NCI-H1417 treated with DMSO at 0.1 percent for 48 hours (cell line): Measurements from ENCODE around the gene ZNF214.
"Not testable (repeated sequence)": the region's sequence is repeated elsewhere in the genome, so short reads cannot be mapped to it uniquely, and the experiment has no call there.

Experiments used
- DNase-seq: peaks from one replicate; lab custom pipeline; 2025; lab: John Stamatoyannopoulos, UW

The ZNF214 gene

DNA sequence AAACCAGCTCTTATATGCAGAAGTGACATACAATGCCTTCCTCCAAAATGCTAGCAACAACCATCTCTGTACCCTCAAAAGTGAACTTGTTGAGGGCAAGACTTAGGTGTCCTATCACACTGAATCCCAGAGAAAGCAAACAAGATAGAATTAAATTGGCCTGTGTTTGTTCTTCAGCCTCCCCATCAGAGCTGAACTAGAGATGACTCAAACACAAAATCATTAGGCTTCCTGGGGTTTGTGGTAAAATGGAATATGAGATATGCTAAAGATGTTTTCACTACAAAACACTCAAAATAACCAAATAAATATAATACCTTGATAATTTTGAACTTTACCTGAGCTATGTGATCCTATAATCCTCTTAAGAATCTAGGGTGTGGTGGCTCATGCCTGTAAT is 31.6 kb downstream of the ZNF214 start:
- no peak for DNase-seq

DNA sequence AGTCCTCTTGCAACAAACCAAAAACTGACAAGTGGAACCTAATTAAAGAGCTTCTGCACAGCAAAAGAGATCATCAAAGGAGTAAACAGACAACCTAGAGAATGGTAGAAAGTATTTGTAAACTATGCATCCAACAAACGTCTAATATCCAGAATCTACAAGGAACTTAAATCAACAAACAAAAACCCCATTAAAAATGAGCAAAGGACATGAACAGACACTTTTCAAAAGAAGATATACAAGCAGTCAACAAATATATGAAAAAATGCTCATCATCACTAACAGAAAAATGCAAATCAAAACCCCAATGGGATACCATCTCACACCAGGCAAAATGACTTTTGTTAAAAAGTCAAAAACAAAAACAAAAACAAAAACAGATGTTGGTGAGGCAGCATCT is 33.7 kb downstream of the ZNF214 start:
- no peak for DNase-seq

DNA sequence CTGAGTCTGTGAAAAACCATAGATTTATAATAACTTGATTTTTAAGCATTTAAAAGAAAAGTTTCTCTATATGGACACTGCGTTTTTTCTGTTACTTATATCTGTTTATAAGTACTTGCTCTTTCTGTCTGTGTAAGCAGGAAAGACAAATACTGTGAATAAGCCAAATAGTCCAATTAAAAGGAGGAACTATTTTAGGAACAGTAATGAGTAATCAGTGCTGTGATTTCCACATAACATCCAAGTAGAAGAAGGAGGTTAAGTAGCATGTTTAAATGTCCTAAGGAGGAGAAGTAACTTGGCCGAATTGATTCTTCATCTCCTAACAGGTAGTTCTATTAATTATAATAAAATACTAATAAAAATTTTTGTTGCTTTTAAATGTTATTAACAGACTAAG is 40.8 kb downstream of the ZNF214 start:
- no peak for DNase-seq

DNA sequence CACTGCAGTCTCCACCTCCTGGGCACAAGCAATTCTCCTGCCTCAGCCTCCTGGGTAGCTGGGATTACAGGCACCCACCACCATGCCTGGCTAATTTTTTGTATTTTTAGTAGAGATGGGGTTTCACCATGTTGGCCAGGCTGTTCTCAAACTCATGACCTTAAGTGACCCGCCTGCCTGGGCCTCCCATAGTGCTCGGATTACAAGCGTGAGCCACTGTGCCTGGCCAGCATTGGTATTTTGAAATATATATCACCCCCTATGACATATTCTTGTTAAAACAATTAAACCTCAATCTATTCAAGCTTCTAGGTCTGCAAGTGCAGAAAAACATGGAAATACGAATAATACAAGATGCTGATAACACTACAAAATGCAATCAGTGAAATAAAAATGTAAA is 50.3 kb downstream of the ZNF214 start:
- DNase-seq: not testable (repeated sequence)

DNA sequence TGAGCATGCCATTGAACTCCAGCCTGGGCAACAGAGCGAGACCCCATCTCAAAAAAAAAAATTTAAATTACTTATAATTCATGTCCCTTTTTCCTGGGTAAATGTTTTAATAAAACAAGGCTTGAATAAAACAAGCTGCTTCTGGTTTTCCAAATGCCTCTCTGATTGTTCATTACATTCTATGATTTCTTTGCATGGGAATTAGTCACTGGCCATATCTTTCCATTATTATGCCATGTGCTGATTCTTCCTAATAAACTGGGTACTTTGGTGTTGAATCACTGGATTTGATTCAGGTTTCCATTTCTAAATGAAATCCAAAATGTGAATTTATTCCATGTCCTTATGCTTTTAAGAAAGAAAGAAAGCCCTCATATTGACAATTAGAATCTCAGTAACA is 51.3 kb downstream of the ZNF214 start:
- no peak for DNase-seq

DNA sequence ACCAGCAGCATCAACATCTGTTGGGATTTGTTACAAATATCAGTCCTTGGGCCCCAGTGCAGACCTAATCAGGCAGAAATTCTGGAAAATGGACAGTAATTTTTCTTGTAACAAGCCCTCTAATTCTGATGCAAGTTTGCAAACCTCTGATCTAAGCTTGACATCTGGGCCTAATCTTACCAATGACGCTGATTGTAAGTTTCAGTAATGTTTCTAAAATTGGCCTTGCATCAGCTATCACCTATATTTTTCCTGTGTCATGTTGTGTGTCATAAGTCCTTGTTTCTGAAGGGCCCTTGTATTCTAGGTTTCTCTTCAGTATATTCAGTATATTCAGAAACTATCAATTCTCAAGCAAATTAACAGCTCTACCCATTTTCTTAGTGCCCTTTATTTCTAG is 57.5 kb downstream of the ZNF214 start:
- DNase-seq: no peak

DNA sequence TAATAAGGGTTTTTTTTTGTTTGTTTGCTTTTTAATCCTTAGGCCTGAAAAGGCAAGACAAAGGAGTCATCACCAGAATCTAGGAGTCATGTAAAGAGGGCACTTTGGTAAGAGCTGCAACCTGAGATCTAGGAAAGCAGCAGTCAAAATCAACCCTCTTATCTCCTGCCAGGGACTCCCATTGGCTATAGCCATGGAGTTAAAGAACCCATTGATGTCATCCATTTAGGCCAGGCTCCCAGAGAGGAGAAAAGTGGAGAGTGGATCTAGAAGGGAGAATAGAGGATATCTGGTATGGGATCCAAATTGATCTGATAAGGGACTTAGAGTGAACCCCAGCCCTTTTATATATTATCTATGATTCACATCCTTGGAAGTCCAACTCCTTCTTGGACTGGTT is 58.0 kb downstream of the ZNF214 start:
- no peak for DNase-seq

DNA sequence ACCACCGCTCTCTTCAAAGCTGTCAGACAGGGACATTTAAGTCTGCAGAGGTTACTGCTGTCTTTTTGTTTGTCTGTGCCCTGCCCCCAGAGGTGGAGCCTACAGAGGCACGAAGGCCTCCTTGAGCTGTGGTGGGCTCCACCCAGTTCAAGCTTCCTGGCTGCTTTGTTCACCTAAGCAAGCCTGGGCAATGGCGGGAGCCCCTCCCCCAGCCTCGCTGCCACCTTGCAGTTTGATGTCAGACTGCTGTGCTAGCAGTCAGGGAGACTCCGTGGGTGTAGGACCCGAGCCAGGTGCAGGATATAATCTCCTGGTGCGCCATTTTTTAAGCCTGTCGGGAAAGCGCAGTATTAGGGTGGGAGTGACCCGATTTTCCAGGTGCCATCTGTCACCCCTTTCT is 65.9 kb downstream of the ZNF214 start:
- DNase-seq: not testable (repeated sequence)
